ENCODE results near the gene FZD2.

The FZD2 gene

GRCh38 chr17:44608727-44609435 lies 51.6 kb downstream of the FZD2 start:
- DNase-seq, result no peak

GRCh38 chr17:44610331-44610730 lies 53.0 kb downstream of the FZD2 start:
- DNase-seq, result no peak
